NCI-H2029 (cell line): Measurements from ENCODE around the gene AFF4.
"Not testable (repeated sequence)": the region's sequence is repeated elsewhere in the genome, so short reads cannot be mapped to it uniquely, and the experiment has no call there.

Experiments
- DNase-seq: peaks from one replicate; lab custom pipeline; 2025; lab: John Stamatoyannopoulos, UW

The AFF4 gene

GRCh38 chr5:132952829-132953228 is 10.6 kb downstream of the AFF4 start:
- no peak for DNase-seq

GRCh38 chr5:132951897-132952296 is 11.5 kb downstream of the AFF4 start:
- no peak for DNase-seq

- no peak for DNase-seq
Observed at GRCh38 chr5:132949136-132949535, 14.3 kb downstream of the AFF4 start.

- no peak for DNase-seq
Observed at GRCh38 chr5:132947671-132948070, 15.8 kb downstream of the AFF4 start.

- not testable (repeated sequence) for DNase-seq
Observed at GRCh38 chr5:132945315-132945714, 18.1 kb downstream of the AFF4 start.

- no peak for DNase-seq
Observed at GRCh38 chr5:132943362-132944022, 19.9 kb downstream of the AFF4 start.

- DNase-seq: no peak
Observed at GRCh38 chr5:132941331-132941730, 22.1 kb downstream of the AFF4 start.

GRCh38 chr5:132928062-132928407 is 35.4 kb downstream of the AFF4 start:
- DNase-seq: no peak

GRCh38 chr5:132927355-132928061 is 35.9 kb downstream of the AFF4 start:
- no peak for DNase-seq

- DNase-seq: no peak
Observed at GRCh38 chr5:132926437-132926836, 37.0 kb downstream of the AFF4 start.

- no peak for DNase-seq
Observed at GRCh38 chr5:132916086-132916485, 47.3 kb downstream of the AFF4 start.

GRCh38 chr5:132915681-132916080 is 47.8 kb downstream of the AFF4 start:
- DNase-seq: no peak

GRCh38 chr5:132909702-132910101 is 53.7 kb downstream of the AFF4 start:
- no peak for DNase-seq

GRCh38 chr5:132907161-132907560 is 56.3 kb downstream of the AFF4 start:
- DNase-seq: no peak

GRCh38 chr5:132905938-132906337 is 57.5 kb downstream of the AFF4 start:
- peak; percentile 93 for DNase-seq

GRCh38 chr5:132901730-132902129 is 61.7 kb downstream of the AFF4 start:
- no peak for DNase-seq

GRCh38 chr5:132901036-132901435 is 62.4 kb downstream of the AFF4 start:
- no peak for DNase-seq

GRCh38 chr5:132898094-132898493 is 65.3 kb downstream of the AFF4 start:
- no peak for DNase-seq

- no peak for DNase-seq
Observed at GRCh38 chr5:132896685-132897084, 66.7 kb downstream of the AFF4 start.

GRCh38 chr5:132895719-132896305 is 67.6 kb downstream of the AFF4 start:
- DNase-seq: no peak

GRCh38 chr5:132890817-132891216 is 72.6 kb downstream of the AFF4 start:
- DNase-seq: no peak

- DNase-seq: no peak
Observed at GRCh38 chr5:132889501-132889900, 73.9 kb downstream of the AFF4 start.

GRCh38 chr5:132887283-132887682 is 76.2 kb downstream of the AFF4 start:
- DNase-seq: no peak
